SK-N-SH treated with all-trans-retinoic acid at 6 μM for 48 hours (cell line): ENCODE data around the gene FAM135A.

Experiments used
- ARNTL ChIP-seq: fragments of 450-650 bp; formaldehyde crosslinking; IDR thresholded peaks from 2 replicates; pipeline ENCODE4 v1.5.0; 2020; ENCODE audit warnings: low read depth, mild to moderate bottlenecking, moderate library complexity, borderline replicate concordance
- ESRRG ChIP-seq: fragments of 250-450 bp; sonication (Bioruptor Pico); IDR thresholded peaks from 2 replicates; pipeline ENCODE4 v1.6.1; 2021; ENCODE audit warnings: mild to moderate bottlenecking
- ISL1 ChIP-seq: fragments of 250-450 bp; sonication (Bioruptor Pico); IDR thresholded peaks from 2 replicates; pipeline ENCODE4 v2.1.2; 2022; ENCODE audit warnings: mild to moderate bottlenecking, moderate library complexity
- PATZ1 ChIP-seq: fragments of 250-450 bp; sonication (Bioruptor Pico); IDR thresholded peaks from 2 replicates; pipeline ENCODE4 v1.8.0; 2020; ENCODE audit warnings: mild to moderate bottlenecking, moderate library complexity, borderline replicate concordance
- POU6F1 ChIP-seq: fragments of 250-450 bp; sonication (Bioruptor Pico); IDR thresholded peaks from 2 replicates; pipeline ENCODE4 v1.8.0; 2021; ENCODE audit warnings: low read depth, mild to moderate bottlenecking, moderate library complexity, borderline replicate concordance
- PPARA ChIP-seq: fragments of 250-450 bp; sonication (Bioruptor Pico); IDR thresholded peaks from 2 replicates; pipeline ENCODE4 v1.5.0; 2020; ENCODE audit warnings: mild to moderate bottlenecking, borderline replicate concordance
- RARB ChIP-seq: fragments of 250-450 bp; sonication (Bioruptor Pico); IDR thresholded peaks from 2 replicates; pipeline ENCODE4 v1.8.0; 2021; ENCODE audit warnings: mild to moderate bottlenecking, moderate library complexity
- TSHZ2 ChIP-seq: fragments of 250-450 bp; sonication (Bioruptor Pico); IDR thresholded peaks from 2 replicates; pipeline ENCODE4 v1.5.0; 2020; ENCODE audit warnings: mild to moderate bottlenecking, moderate library complexity
- ZNF565 ChIP-seq: fragments of 450-650 bp; formaldehyde crosslinking; conservative IDR thresholded peaks from 2 replicates; pipeline ENCODE4 v1.5.0; 2020; ENCODE audit warnings: low read depth, mild to moderate bottlenecking, moderate library complexity

- TF ChIP-seq PPARA (CRISPR knock-in tag) (no peak), ESRRG (CRISPR knock-in tag) (no peak), POU6F1 (no peak), ARNTL (CRISPR knock-in tag) (no peak), TSHZ2 (CRISPR knock-in tag) (no peak), PATZ1 (no peak), RARB (CRISPR knock-in tag) (no peak), ISL1 (no peak), ZNF565 (CRISPR knock-in tag) (no peak)
These were observed 31.9 kb upstream of the FAM135A start for GRCh38 chr6:70381417-70381782.
